Activated CD4-positive, alpha-beta T cell treated with anti-CD3 and anti-CD28 coated beads, Interleukin-2, amount 50 U/mL, for 24 hours (primary cell): ENCODE data around the gene AOPEP.
A peak's percentile ranks its signal among the peaks of the same experiment; 100 is the strongest.

Experiments
- DNase-seq, 2 donors: peaks; one replicate each; pipeline ENCODE4 v3.0.0-alpha.2; 2020; ENCODE audit warnings: low read depth in 1 of 2, low spot score in 1 of 2

AOPEP gene

DNA sequence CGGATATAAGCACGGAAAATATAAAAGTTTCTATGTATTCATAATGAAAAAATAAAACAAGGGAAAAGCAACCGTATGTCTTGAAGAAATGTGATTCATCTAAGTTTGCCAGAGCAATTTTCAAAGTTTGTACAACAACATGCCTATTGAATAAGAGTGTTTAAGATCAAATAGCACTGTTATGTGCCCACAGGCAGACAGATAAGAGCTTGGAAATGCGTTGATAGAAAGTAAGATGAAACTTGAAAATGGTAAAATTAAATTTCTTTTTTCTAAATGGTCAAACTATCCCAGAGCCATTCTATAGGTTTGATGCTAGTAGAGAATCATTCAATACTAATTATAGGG lies 401.7 kb downstream of the AOPEP start:
- DNase-seq, result no peak

- no peak for DNase-seq
Observed at GRCh38 chr9:95129476-95130291, 403.2 kb downstream of the AOPEP start.

GRCh38 chr9:95130484-95130883 lies 404.0 kb downstream of the AOPEP start:
- no peak for DNase-seq

- peak; percentile 5 to 15 for DNase-seq
Observed at GRCh38 chr9:95131023-95131943, 404.8 kb downstream of the AOPEP start.

DNA sequence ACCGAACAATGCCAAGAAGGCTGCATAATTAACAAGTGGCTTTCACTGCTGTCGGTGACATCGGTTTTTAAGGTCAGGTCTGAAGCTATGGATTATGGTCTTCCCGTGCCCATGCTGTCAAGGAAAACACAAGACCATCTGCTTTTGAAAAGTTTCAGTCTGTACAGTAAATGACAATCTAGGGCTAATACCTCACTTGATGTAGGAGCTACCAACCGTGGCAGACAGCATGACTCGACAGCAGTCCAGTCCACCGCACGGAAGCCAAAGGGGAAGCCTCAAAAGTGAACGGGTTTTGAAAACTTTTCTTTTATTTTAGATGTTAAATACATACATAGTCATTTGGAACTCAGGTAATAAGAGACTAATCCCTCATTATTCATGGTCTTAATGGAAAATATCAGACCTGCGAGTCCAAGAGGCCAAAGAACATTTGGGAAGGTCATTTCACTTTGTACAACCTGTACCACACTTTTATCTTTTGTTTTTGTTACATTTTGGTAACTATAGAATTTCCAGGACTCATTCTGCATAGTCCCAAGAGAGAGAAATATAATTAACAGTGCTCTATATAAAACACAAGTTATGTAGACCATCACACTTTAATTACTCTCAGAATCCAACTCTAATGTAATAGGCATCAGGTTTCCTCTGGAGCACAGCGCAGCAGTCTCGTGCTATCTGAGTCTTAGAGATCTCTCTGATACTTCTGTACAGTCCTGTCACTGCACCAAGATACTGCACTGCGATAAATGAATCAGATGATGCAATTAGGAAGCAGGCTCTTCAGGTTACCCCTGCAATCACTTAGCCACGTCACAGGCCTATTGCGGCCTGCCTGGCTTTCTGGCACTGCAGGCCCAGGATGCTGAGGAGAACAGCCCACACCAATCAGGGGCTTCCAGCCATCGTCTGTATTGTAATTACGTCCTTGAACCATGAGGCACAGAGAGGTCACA lies 406.1 kb downstream of the AOPEP start:
- DNase-seq, result no peak

DNA sequence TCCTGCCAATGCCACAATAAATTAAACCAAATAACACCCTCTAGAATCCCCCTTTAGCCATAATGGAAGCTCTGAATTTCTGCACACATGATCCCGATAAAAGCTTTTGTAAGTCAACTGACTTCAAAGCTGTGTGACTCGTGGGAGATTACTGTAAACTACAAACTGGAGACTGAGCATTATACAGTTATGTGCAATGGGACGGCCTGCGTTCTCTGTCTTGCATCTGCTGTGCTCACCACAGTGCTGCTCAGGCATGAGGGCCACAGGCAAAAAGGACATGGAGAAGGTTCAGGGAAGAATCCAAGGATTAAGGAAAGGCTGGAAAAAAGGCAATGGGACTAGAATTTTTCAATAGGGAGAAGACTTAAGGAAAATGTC lies 406.8 kb downstream of the AOPEP start:
- DNase-seq, result no peak

DNA sequence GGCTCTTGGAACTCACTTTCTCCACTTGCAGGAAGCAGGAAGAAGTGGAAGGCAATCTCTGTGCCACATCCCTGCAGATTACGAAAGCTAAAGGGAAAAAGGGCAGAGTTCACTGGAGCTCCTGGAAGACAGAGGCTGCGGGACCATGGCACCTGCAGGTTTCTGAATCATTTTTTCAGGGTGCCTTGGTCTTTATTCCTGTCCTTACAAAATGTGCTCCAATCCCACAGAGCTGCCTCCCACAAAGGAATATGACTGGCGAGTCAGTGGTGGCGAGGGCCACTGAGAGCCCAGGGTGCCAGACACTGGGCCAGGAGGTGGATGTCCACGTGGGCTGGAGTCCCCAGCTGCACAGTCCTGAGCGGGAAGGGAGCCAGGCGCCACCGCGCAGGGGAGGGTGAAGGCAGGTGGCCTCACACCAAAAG lies 408.0 kb downstream of the AOPEP start:
- no peak for DNase-seq

GRCh38 chr9:95135756-95136155 lies 409.3 kb downstream of the AOPEP start:
- no peak for DNase-seq
